AG20443 (cell line): ENCODE data around the gene MUC12.

Experiments
- DNase-seq: peaks from one replicate; pipeline ENCODE4 v3.0.0; 2012; ENCODE audit warnings: low spot score, mixed read lengths

MUC12 gene

DNA sequence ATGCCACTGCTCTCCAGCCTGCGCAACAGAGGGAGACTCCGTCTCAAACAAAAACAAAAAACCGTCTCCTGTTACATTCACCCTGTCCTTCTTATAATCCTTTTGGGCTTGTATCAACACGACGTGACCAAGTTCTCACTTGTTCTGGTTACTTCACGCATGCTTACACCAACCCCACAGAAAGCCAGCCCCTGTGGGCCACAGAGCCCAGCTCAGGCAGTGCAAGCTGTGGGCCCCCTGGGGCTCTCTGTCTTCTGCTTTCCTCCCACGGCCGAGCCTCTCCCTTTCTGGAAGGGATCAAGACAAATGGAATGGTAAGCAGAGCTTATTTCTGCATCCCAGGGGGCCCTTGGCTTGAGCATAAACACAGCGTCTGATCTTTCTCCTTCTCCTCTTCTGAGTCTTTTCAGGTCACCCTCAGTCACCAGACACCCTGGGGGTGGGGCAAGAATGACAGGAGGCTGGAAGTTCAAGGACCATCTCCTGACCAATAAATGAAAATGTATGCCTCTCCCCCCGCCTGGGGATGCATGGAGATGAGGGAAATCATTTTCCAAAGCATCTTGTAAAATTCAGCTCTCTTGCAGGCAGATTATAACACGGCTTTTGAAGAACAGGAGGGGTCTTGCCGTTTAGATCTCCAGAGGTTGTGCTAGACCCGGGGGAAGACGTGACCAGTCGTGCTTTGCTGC lies 96.9 kb downstream of the MUC12 start:
- DNase-seq, result no peak

DNA sequence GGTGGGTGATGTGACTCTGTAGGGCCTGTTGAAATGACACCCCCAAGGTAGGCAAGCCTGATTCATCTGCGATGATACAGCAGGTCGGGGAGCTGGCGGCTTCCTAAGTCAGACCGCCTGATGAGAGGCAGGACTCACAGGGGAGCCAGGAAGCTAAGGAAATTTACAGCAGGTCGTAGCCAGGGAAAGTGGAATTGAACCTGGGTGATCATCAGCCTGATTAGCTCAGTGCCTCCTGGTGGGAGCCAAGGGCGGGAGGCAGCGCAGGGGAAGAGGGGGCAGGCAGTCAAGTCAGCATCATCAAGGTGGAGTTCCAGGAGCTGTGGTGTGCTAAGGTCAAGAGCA lies 97.4 kb downstream of the MUC12 start:
- DNase-seq, result no peak

DNA sequence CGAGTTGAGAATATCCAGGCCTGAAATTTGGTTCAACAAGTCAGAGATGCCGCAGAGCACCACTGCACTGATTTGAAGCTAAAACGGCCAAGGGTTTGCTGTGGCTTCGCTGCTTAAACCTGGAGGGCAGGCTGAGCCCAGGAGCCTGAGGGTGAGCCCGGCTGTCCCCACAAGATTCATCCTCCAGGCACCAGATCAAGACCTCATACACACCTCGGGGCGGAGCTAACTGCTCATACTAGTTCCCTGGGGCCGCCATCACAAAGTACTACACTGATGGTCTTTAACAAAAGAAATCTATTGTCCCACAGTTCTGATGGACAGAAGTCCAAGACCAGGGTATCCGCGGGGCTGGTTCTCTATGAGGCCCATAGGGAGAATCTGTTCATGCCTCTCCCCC lies 99.0 kb downstream of the MUC12 start:
- no peak for DNase-seq
